ENCODE measurements around the gene PCDH1.
"Not testable (repeated sequence)": the region's sequence is repeated elsewhere in the genome, so short reads cannot be mapped to it uniquely, and the experiment has no call there.

Gene PCDH1

DNA sequence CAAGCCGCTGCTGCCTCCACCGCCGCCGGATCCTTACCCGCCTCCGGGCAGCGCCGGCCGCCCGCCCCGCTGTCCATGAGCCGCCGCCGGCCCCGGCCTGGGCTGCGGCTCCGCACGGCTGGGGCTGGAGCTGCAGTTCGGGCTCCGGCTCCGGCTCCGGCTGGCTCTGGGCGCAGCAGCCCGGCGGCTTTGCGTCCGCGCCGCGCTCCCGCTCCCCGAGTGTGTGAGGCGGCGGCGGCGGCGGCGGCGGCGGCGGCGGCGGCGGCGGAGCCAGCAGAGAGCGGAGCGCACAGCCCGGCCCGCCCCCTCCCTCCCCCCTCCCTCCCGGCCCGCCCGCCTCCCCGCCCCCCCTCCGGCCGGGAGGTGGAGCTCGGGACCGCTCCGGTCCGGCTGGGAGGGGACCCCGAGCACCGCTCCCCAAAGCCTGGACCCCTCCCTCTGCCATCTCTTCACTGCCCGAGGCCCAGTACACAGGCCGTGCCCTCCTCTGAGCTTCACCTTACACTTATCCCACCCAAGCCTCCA is at the start of gene PCDH1:
PCDH1 (minus strand) TSS at position 225 of the 525 bp plus-strand sequence; CDS start at position 77, 148 bp downstream.
- peak; percentile 23 for DNase-seq (ENCODE audit: low spot score)

DNA sequence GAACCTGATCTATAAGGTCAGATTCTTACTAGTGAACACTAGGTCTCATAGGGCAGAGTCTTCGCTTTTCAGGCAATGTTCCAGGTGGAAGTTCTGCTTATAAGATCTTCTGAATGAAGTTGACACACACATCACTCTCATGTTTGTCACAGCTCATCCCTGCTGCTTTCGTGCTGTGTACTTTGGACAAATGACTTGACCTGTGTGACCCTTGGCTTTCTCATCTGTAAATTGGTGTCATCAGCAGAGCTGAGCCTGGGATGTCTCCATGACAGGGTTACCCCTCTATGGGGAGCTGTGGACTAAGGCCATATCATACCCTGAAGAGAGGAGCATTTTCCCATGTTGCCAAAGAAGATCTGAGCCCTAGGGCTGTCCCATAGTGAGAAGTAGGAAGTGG is 48.2 kb upstream of the PCDH1 start:
- DNase-seq (ENCODE audit: low spot score) = no peak

DNA sequence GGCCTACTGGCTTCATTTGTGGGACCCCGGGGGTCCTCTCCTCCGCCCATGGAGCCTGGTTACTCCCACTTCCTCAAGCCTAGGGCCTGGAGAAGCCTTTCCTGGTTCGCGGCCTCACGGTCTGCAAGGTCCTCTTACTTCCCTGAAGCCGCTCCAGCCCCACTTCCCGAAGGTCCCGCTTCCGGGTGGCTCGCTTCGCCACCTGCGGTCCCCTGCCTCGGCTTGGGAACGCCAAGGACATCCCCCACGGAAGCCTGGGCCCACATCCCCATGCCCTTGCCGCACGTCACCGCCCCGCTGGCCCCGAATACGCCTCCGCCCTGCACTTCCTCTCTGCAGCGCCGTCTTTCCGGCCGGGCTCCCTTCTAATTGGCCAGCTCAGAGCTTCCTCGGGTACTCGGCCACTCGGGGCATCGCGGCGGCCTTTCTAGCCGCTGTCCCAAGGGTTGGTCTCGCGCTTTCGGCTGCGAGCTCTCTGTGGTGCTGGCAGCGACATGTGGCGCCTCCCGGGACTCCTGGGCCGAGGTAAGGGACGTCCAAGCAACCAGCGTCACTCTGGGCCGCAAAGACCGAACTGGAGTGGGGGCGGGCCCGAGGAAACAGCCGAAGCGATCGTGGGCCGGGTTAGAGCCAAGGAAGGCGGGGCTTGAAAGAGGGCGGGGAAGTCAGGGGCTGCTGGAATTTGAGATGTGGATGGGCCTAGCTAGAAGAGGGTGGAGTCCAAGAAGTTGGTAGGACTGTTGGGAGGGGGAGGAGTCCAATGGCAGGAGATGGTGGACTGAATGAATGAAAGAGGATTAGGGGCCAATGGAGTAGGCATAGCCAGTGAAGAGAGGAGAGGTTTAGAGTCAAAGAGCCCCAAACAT is 45.5 kb upstream of the PCDH1 start, which contains the start of gene DELE1:
DELE1 (plus strand) TSS at position 424 of the 866 bp plus-strand sequence; CDS start at position 495, 71 bp downstream.
- DNase-seq (ENCODE audit: low spot score) = peak; percentile 96

DNA sequence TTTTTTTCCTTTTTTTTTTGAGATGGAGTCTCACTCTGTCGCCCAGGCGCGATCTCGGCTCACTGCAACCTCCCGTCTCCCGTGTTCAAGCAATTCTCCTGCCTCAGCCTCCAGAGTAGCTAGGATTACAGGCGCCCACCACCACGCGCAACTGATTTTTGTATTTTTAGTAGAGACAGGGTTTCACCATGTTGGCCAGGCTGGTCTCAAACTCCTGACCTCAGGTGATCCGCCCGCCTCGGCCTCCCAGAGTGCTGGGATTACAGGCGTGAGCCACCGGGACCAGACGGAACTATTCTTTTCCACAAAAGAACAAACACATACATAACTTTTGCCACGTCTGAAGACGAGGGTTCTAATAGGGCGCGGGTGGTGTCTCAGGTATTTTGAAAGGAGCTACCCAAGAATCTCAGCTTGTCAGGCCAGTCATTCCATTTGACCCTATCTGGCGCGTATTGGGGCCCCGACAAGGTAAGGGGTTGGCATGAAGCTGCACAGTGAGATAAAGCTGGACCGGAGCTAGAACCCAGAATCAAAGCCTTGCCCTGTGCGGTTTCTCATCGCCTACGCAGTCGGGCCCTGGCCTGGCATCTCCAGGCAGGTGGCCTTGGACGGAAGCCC is 44.7 kb upstream of the PCDH1 start:
- DNase-seq (ENCODE audit: low spot score) = not testable (repeated sequence)

DNA sequence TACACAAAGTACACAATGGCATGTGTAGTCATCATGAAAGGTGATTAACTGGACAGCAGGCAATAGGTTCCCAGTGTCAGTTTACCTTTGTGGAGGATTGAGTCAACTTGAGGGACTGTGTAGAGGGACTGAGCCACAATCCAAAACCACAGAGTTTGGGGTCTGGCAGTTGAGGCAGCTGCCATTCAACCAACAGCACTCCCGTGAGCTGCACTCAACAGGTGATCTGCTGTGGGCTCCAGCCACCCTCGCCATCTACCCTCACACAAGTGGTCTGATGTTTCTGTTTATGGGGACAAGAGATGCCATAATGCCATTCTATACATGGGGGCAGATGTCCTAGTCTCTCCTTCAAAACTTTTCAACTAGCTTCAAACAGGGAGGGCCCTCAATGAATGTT is 42.6 kb upstream of the PCDH1 start:
- DNase-seq (ENCODE audit: low spot score) = no peak

DNA sequence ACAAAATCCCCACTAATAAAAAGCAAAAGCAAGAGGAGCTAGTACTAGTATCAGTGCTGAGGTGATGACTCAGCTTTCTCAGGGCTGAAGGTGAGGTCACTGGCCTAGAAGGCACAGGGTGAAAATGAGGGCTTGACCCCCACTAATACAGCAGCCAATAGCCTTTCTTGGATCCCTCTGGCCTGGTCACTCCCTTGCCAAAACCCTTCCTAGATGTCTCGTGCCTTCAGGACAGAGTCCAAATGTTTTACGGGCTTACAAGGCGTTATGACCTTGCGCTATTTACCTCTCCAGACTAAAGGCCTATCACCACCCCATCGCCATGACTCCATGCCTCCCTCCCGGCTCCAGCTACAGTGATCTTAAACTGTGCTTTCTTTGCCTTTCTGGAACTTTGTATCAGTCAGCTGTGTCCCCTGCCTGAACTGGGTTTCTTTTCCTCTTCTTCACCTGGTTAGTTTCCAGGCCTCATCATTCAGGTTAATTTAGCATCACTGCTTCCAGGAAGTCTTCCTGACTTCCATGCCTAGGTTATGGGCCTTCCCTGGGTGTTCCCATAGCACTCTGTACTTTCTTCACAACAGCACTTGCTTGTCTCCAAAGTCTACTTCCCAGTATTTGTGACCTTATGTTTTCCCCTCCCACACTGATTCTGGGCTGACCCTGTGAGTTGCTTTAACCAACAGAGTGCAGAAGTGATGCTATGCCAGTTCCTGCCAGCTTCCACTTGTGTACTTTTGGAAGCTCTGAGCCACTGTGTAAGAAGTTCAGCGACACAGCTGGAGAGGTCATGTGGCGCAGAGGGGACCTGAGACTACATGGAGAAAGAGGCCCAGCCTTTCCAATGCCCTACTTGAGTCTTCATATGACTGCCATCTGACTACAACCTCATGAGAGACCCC is 41.3 kb upstream of the PCDH1 start:
- no peak for DNase-seq (ENCODE audit: low spot score)

DNA sequence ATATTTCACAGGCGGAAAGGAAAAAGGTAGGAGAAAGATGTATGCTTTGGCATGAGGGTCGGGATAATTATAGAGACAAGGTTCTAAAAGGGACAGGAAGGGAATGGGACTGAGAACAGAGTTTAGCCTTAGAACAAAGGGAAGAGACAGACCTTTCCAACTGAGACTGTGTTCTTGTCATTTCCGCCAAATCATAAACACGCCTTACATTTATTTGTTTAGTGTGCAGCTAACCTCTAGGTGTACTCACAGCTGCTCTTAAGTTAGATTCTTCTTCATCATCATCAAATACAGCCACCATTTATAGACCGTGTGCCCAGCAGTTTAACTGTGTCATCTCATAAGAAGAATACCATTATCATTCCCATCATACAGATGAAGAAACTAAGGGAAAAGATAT is 39.5 kb upstream of the PCDH1 start:
- DNase-seq (ENCODE audit: low spot score) = no peak

DNA sequence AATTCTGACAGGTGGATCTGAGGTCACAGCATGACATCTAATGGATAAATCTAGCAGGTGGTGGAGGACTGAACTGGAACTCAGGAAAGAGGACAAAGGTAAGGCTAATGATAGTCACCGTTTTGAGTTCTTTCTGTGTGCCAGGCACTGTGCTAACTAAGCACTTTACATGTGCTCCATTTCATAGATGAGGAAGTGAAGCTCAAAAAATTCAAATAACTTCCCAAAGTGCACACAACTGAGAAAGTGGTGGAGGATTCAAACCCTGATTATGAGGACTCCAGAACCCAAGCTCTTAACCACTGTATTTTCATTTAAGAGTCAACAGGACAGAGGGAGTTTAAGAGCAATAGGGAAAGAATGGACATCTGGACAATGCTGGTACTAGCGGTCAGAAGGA is 38.3 kb upstream of the PCDH1 start:
- DNase-seq (ENCODE audit: low spot score) = no peak

DNA sequence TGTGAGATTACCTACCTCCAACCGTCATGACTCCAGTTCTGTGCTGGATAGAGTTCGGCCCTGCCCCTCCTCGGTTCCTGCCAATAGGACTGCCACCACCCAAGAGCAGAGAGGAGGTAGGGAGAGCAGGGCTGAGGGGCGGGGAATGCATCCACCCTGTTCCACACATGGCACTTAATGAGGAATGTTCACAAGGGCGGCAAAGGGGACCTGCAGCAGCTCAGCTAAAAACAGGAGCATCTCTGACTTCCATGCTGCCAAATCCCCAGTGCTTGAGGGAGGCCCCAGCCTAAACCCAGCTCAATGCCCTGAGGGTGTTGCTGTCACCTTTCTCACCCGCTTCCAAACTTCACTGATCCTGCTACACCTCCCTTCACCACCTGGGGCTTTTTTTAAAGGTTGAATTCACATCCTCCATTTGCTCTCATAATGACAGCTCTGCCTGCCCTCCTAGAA is 37.7 kb upstream of the PCDH1 start:
- no peak for DNase-seq (ENCODE audit: low spot score)

DNA sequence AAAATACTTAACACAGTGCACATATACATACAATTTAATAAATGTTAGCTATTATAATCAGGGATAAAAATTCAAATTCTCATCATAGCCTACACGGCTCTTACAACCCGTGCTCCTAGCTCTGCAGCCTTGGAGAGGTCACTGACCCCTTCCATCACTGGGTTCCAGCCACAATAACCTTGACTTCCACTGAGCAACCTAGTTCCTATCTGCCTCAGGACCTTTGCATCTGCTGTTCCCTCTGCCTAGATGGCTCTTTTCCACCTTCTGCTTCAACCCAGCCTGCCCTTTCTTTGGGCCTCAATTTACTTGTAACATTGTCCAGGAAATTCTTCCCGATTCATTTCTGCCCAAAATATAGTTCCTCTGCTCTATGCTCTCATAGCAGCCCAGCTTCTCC is 36.6 kb upstream of the PCDH1 start:
- DNase-seq (ENCODE audit: low spot score) = no peak

DNA sequence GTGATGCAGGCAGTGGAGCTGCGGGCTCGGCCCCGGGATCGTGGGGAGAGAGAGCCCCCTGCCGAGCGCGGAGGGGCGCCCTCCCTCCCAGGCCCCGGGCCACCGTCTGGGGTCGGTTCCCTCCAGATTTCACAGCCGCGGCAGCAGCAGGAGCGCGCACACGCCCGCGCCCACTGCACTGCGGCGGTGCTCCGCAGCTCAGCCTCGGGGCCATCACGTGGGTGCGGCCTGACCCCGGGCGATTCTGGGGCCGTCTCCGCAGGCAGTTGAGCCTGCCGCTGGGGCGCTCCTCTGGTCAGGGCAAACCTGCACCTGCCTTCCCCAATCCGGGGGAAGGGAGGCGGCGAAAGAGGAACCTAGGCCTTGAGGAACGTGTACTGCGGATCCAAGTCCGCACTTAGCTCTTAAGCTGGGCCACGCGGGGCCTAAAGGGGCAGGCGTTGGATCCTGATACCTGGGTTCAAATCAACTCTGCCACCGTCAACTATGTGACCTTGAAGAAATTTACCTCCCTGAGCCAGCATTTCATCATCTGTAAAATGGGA is 36.1 kb upstream of the PCDH1 start:
- DNase-seq (ENCODE audit: low spot score) = peak; percentile 27

DNA sequence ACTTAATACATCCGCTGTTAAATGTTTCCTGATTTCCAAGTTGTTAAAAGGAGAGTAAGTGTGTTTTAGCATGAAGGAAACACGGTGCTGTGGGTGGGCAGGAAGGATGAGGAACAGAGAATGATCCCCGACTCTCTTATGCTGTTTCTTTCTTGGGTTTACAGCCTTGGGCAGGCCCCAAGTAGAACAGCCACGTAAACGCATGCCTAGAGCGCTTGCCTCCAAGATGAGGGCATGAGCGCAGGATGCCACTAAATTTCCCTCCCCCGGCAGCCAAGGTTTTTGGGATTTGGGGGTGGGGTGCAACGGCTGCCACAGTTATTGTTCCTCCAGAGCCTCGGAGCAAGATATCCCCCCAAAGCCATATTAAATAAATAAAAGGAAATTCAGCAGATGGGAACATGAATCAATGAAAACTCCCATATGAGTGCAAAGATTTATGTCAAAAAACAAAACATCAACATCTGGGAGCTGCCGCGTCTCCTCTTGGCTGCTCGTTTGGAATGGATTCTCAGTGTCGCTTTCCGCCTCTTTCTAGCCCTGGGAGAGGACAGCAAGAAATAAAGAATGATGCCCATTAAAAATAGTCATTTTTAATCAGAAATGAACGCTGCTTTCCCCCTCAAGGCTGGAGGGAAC is 35.5 kb upstream of the PCDH1 start:
- no peak for DNase-seq (ENCODE audit: low spot score)

DNA sequence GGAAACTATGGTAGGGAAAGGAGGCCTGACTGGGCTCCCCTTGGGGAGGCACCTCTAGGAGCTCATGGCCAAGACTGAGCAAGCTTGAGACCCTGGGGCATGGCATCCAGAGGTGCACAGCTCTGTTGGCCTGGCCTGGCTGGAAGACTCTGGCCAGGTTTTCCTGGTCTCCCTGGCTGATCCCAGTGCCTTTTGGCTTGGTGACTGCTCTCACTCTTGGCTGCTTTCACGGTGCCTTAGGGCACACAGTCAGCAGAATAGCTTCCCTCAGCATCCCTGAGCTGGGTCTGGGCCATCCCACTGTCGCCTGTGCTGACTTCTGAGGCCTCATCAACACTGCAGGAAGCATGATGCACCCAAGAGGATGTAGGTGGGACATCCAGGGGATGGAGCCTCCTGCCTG is 32.1 kb upstream of the PCDH1 start:
- peak; percentile 43 for DNase-seq (ENCODE audit: low spot score)

DNA sequence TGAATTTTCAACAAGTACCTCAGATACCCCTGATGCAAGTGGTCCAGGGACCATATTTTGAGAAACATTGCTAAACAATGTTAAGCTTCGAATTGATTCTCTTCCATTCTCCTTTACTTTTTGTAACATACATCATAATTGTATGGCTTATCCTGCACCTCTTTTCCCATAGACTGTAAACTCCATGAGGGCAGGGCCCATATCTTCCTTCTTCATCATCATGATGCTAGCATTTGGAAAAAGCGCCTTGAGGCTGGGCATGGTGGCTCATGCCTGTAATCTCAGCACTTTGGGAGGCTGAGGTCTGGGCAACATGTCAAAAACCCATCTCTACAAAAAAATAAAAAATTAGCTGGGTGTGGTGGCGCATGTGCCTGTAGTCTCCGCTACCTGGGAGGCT is 31.0 kb upstream of the PCDH1 start:
- DNase-seq (ENCODE audit: low spot score) = no peak

DNA sequence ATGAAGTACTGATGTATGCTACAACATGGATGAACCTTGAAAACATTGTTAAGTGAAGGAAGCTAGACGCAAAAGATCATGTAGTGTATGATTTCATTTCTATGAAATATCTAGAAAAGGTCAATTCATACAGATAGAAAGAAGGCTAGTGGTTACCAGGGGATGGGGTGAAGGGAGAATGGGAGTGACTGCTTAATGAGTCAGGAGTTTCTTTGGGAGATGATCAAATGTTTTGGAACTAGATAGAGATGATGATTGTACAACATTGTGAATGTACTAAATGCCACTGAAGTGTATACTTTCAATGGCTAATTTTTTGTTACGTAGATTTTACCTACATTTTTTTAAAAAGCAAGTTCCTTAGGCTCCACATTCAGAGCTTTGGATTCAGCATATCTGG is 30.6 kb upstream of the PCDH1 start:
- DNase-seq (ENCODE audit: low spot score) = peak; percentile 59

DNA sequence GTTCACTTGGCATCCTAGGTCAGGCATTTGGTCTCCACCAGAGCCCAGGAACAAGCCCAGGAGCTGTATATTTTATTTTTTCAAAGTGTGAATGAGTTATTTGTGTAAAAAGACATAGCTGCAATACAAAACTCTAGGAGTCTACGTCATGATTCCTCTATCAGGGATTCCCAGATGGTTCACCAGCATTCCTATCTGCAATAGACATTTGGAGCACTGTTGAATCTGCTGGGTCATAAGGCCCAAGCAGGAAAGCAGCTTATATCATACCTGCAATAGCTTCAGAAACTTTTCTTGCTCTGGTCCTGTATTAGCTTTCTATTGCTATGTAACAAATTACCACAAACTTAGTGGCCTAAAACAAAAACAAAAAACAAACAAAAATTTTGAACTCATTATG is 28.8 kb upstream of the PCDH1 start:
- DNase-seq (ENCODE audit: low spot score) = no peak

DNA sequence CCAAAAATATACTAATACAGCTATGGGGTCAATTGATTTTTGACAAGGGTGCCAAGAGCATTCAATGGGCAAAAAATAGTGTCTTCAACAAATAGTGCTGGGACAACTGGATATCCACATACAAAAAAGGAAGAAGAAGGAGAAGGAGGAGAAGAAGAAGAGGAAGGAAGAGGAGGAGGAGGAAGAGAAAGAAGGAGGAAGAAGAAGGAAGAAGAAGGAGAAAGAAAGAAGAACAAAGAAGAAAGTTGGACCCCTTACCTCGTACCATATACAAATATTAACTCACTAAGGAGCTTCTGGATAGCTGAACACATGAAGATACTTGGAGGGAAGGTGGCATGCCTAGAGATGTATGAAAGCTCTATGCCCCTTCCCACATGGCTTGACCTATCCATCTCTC is 28.3 kb upstream of the PCDH1 start:
- no peak for DNase-seq (ENCODE audit: low spot score)

DNA sequence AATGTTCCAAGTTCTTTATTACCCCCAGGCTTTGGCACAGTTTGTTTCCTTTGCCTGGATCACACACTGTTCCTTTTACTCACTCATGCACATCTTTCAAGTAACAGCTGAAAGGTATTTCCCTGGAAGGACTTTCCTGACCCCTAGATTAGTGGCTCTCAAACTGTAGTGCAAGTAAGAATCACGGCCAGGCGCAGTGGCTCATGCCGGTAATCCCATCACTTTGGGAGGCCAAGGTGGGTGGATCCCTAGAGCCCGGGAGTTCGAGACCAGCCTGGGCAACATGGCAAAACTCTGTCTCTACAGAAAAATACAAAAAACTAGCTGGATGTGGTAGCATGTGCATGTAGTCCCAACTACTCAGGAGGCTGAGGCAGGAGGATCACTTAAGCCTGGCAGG is 26.3 kb upstream of the PCDH1 start:
- no peak for DNase-seq (ENCODE audit: low spot score)

DNA sequence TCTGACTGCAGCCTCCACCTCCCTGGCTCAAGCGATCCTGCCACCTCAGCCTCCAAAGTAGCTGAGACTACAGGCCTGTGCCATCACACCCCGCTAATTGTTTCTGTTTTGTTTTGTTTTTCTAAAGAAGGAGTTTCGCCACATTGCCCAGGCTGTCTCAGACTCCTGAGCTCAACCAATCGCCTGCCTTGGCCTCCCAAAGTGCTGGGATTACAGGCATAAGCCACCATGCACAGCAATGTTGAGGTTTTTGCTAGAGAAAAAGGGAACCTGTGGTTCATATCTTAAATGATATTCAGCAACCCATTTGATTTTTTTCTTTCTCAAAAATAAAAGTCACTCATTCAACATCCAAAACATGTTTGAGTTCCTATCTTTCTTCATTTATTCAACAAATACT is 25.1 kb upstream of the PCDH1 start:
- DNase-seq (ENCODE audit: low spot score) = no peak

DNA sequence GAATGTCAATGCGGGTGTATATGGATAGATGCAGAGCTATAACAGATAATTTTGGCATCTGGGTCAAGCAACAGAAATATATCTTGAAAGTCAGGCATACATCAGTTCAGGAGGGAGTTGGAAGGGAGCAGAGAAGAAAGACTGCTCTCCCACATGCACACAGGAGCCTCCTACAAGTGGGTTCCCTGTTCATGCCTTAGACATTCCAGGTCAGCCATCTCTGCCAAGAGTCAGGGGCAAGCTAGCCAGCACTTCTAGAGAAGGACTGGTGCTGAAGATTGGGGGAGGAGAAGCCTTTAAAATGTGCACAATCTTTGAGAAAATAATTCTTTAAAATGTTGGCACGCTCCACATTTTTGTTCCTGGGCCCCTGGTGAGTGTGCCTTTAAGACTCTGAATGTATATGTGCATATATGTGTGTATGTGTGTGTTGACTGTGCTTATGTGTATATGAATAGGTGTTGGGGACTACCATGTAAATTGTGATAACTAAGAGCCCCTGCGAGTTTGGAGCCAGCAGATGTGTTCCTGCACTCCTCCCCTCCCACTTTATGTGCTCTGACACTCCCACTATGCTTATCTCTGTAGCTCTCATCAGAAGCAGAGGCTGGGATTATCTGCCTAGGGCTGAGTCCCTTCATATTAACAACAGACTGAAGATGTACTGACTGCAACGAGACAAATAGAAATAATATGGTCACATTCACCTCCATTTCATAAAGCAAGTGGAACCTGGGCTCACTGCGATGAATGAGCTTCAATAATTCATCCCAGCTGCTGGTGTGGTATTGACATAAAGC is 24.0 kb upstream of the PCDH1 start:
- DNase-seq (ENCODE audit: low spot score) = no peak

Measured in AG08395 (cell line).